NCI-H345 (cell line): ENCODE data around the gene TRIM17.

Experiments used
- DNase-seq: peaks from one replicate; lab custom pipeline; 2025; lab: John Stamatoyannopoulos, UW

The TRIM17 gene

DNA sequence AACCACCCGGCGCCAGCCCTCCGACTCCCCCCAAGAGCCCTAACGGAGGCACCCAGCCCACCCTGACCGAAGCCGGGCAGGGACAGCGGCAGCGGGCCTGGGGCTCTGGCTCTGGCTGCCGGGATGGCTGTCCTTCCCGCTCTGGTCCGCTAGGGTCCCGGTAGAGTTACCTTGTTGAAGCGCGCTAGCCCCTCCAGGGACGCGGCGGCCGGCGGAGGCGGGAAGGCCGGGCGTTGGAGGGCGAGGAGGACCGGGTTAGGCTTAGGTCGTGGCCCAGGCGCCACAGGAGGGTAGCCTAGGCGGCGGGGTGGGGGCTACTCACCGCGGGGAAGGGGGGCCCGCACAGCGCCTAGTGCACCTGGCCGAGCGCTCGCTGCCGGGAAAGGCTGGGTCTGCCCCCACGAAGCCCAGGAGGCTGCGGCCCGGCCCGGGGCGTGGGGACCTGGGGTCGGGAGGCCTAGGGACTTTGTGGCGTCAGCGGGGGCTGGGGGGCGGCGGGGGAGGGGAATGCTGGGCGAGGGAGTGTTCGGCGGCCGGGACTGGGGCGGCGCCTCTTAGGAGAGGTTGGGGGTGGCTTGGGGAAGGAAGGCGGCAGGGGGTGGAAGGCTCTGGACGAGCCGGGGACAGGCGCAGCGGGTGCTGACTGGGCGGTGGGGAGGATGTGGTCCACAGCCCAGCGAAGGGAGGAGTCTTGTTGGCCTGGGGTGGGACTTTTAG, at the start of gene TRIM17:
TRIM17 (minus strand) TSS at position 645 of the 717 bp plus-strand sequence. CDS start 1,789 bp downstream, outside the sequence.
- DNase-seq = no peak

DNA sequence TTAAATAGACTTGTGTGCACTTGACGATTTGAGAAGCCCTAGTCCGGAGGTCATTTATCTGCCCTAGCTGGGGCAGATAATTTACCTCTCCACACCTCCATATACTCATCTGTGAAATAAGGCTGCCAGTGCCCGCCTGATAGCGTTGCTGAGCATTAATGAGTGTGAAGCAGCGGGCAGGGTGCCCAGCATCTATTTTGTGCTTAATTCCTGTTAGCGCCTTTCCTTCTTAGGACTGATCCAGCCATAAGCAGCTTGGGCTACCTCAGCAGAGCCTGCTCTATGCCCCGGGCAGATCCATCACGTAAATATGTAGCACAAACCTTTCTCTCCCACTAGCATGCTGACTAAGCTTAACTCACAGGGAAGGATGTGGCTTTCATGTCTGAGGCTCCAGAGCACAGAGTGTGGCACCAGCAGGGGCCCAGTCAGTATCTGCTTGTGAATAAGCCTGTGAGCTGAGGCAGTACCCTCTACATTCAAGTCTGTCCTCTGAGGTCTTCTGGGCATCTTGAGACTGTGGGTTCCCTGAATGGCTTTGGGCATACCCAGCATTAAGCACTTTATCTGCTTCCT, 49.0 kb upstream of the TRIM17 start:
- no peak for DNase-seq

GRCh38 chr1:228465141-228465540, 48.5 kb upstream of the TRIM17 start:
- no peak for DNase-seq

DNA sequence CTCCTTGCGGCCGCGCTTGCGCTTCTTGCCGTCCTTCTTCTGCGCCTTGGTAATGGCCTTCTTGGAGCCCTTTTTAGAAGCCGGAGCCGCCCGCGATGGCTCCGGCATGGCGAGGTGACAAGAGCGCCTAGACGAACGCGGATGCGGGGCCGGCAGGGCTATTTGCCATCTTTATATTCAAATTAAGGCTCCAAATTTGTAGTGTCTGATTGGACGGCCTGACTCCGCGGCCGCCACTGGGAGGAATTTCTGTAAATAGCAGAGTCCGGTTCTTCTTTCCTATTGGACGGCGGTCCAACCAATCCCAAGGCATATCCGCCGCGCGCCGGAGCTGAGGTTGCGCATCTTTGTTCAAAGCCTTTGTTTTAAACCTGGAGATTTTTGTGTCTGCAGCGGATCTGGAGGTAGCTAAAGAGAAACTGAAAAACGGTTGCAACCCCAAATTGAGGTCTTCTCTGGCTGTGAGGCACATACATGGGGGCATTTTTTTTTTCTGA, 47.9 kb upstream of the TRIM17 start:
- peak; percentile 73 for DNase-seq

- DNase-seq = peak; percentile 9
Measured at GRCh38 chr1:228463559-228464455, 47.1 kb upstream of the TRIM17 start.

GRCh38 chr1:228463009-228463558, 46.4 kb upstream of the TRIM17 start:
- DNase-seq = no peak

DNA sequence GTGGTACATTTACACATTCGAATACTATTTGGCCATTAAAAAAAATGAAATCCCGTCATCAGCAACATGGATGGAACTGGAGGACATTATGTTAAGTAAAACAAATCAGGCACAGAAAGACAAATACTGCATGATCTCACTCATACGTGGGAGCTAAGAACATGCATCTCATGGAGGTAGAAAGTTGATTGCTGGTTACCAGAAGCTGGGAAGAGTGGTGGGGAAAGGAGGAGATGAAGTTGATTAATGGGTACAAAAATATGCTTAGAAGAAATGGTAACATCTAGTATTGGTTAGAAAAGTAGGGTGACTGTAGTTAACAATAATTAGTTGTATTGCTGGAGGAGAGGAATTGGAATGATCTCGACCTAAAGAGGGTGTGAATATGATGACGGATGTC, 45.9 kb upstream of the TRIM17 start:
- no peak for DNase-seq

DNA sequence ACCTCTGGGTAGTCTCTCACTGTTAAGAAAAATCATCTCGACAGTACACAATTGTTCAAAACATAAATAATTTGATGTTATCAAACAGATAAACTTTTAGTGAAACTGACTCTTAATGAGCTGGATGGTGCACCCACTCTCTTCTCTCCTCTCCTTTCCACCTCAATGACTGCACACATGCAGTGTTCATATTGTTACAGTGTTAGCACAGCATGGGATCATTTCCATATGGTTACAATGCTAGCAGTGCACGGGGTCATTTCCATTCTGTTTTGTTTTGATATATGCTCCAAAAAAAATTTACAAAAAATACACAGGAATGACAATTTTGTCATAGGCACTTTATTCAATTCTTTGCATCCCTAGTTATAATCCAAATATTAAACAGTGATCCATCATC, 44.2 kb upstream of the TRIM17 start:
- DNase-seq = peak; percentile 59

DNA sequence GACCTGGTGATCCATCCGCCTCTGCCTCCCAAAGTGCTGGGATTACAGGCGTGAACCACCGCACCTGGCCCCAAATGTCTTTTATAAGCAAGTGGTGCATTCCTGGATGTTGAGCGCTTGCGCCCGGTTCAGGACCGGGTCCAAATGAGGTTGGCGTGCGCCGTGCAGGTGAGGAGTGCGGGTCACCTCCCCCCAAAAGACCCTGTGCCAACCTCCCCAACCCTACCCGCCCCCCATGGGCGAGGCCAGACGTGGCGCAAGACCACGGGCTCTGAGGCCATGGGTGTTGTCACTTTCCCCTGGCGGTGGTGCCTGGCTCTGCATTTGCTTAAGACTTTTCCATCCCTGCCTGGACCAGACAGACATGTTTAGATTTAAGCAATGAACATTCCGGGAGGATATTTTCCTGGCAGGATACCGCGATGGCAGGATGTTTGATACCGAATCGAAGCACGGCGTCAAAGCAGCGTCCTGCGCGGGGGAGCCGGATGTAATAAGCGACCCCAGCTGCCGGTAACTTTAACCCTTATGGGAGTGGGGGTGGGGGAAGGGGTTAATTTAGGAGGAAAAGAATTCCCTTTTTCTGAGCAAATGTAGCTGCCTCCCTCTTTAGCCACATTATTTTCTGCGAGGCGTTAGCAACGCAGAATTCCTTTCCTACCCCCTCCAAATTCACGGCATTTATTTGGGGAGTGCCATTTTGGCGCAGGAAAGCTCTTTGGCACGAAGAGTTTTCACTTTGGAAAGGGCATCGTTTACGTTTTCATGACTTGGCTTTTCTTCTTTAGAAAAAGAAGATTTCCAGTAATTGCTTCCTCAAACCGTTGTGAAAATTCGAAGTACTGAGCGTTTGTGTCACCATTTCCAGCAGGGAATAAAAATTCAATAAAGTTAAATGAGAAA, 42.7 kb upstream of the TRIM17 start:
- peak; percentile 87 for DNase-seq

DNA sequence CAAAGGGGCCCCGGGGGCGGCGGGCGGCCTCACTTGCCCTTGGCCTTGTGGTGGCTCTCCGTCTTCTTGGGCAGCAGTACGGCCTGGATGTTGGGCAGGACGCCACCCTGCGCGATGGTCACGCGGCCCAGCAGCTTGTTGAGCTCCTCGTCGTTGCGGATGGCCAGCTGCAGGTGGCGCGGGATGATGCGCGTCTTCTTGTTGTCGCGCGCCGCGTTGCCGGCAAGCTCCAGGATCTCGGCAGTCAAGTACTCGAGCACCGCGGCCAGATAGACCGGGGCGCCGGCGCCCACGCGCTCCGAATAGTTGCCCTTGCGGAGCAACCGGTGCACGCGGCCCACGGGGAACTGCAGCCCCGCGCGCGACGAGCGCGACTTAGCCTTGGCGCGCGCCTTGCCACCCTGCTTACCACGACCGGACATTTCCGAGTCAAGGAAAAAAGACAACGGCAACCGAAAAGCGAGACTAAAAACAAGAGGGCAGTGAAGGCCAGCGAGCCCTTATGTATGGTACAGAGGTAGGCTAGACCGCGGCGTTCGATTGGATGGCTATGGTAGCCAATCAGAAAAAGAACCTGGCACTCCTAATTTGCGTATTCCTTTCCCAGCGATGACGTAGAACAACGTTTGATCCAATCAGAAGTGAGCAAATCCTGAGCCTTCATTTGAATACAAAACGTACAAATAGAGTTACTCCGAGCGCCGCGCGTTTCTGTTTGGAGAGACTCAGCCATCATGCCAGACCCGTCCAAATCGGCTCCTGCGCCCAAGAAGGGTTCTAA, 40.9 kb upstream of the TRIM17 start:
- peak; percentile 99 for DNase-seq

- peak; percentile 56 for DNase-seq
Measured at GRCh38 chr1:228457017-228457395, 40.3 kb upstream of the TRIM17 start.

- DNase-seq = no peak
Measured at GRCh38 chr1:228456252-228457016, 39.8 kb upstream of the TRIM17 start.

DNA sequence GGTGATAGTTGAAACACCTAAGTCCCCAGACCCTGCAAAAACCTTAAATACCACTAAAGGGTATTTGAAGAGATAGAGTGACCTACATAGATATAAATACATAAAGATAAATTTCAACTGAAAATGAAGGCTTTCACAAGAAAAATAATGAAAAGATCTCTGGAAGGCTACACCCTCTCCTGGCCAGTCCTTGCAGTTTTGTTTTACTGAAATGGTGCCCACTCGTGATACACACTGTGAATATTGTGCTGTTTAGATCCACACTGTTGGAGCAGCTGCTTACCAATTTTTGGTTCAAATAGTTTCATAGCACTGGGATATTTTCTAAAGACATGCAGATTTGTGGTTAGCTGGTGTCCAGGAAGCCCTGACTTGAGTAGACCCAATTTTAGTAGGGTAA, 39.1 kb upstream of the TRIM17 start:
- DNase-seq = peak; percentile 3

GRCh38 chr1:228454238-228454637, 37.6 kb upstream of the TRIM17 start:
- DNase-seq = no peak

- no peak for DNase-seq
Measured at GRCh38 chr1:228453614-228454013, 37.0 kb upstream of the TRIM17 start.

- no peak for DNase-seq
Measured at GRCh38 chr1:228453022-228453560, 36.4 kb upstream of the TRIM17 start.

DNA sequence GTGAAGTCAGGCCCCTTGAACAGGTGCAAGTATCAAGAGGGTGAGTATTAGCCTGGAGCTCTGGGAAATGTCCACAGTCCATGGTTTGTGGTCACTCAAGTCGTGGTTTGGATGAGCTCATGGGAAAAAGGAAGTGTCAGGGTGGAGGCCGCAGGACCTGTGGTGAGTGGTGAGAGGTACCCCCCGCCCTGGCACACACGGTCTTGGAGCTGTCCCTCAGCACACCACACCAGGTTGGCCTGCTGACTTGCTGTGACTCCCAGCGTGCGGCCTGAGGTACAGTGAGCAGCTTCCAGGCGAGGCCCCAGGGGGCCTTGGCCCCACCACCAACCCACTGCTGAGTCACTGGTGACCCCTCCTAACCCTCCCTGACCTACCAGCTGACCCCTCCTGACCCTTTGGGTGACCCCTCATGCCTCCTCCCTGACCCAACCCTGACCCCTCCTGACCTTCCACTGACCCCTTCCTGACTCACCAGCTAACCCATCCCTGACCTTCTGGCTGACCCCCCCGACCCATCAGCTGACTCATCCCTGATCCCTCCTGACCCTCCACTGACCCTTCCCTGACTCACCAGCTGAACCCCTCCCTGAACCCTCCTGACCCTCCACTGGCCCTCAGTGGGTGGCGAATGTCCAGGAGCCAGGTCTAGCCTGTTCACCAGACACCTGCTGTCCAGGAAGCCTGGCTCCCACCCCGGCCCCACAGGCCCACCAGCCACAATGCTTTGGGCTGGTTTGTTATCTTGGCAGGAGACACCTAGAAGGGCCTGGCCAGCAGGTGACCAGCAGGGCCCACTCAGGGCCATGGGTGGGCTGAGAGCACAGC, 35.7 kb upstream of the TRIM17 start:
- no peak for DNase-seq

DNA sequence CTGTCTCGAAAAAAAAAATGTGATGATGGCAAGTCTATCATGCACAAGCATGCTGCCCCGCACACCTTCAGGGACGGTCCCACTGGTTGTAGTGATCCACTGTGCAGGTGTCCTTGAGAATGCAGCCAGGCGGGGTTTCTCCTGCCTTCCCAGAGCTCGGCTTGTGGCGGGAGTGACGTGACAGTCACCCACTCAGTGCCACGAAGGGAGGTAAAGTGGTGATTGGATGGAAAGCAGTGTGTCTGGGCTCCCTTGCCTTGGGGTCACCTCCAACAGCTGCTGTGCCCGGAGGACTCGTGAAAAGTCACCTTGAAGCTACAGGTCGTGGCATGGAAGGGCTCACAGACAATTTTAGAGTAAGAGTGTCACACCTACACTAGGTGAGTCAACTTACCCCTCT, 33.5 kb upstream of the TRIM17 start:
- no peak for DNase-seq

DNA sequence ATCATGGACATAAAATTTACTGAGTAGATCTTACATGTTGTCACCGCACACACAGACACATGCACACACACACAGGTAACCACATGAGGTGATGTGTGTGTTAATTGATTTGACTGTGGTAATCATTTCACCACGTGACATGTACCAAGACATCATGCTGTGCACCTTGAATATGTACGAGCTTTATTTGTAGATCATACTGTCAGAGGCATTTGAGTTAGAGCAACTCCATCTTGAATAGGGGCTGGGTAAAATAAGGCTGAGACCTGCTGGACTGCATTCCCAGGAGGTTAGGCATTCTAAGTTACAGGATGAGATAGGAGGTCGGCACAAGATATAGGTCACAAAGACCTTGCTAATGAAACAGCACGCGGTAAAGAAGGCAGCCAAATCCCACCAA, 31.7 kb upstream of the TRIM17 start:
- DNase-seq = no peak
